IMR-90 (cell line): ENCODE measurements around the gene MGLL. TPM values are rescaled to one million over a fixed set of nuclear protein-coding genes. Genes with fewer than 3 reads are reported as not detected.

Experiments
- ATAC-seq: fragments of 200-7000 bp; cut with Tn5 transposase; 2 replicates; pipeline ENCODE4 v1.9.1; 2020; ENCODE audit warnings: low read depth, mild to moderate bottlenecking, moderate library complexity
- BruUV-seq: library from RNA; stranded (reverse); fragments of 400-500 nt; replicated peaks from 2 replicates; lab custom pipeline; 2021; lab: Mats Ljungman, UMichigan
- CTCF ChIA-PET: fragments of 300-600 bp; formaldehyde crosslinking; extraction: SDS; loops from one replicate; lab custom pipeline; 2021; ENCODE audit warnings: antibody characterized with exemption; lab: Yijun Ruan, JAX
- POLR2A ChIA-PET: fragments of 300-600 bp; sonication (Branson Sonifier 250); formaldehyde crosslinking; loops from one replicate; lab custom pipeline; 2022; ENCODE audit warnings: antibody characterized with exemption; ENCODE audit not compliant: unreplicated experiment; lab: Charles Lee
- DNase-seq: peaks from one replicate; pipeline ENCODE4 v3.0.0; 2013
- H2AFZ ChIP-seq: replicated peaks from 2 replicates; pipeline ENCODE3; 2013; ENCODE audit warnings: low read length, mild to moderate bottlenecking; ENCODE audit not compliant: poor library complexity
- H2AK5ac ChIP-seq: 2 replicates; pipeline ENCODE4 v1.6.1; 2013; ENCODE audit warnings: low read depth, low read length, inconsistent platforms
- H2AK9ac ChIP-seq: replicated peaks from 2 replicates; pipeline ENCODE3; 2013; ENCODE audit warnings: mild to moderate bottlenecking, low read depth, low read length, moderate library complexity; ENCODE audit not compliant: poor library complexity
- H2BK120ac ChIP-seq: 2 replicates; pipeline ENCODE4 v1.6.1; 2013; ENCODE audit warnings: low read depth, low read length, inconsistent platforms
- H2BK15ac ChIP-seq: 3 replicates; pipeline ENCODE4 v1.6.1; 2013; ENCODE audit warnings: low read depth, low read length, inconsistent platforms
- H2BK20ac ChIP-seq: 2 replicates; pipeline ENCODE4 v1.6.1; 2013; ENCODE audit warnings: low read depth, mild to moderate bottlenecking, inconsistent platforms, low read length, moderate library complexity
- H2BK5ac ChIP-seq: 2 replicates; pipeline ENCODE4 v1.6.1; 2013; ENCODE audit warnings: mild to moderate bottlenecking, low read depth, low read length, inconsistent platforms; ENCODE audit not compliant: poor library complexity, severe bottlenecking
- H3K14ac ChIP-seq: replicated peaks from 2 replicates; pipeline ENCODE4 v1.6.1; 2013; ENCODE audit warnings: low read depth, low read length, inconsistent platforms
- H3K18ac ChIP-seq: 2 replicates; pipeline ENCODE4 v1.6.1; 2013; ENCODE audit warnings: low read depth, low read length, control low read depth
- H3K23ac ChIP-seq: 2 replicates; pipeline ENCODE4 v1.6.1; 2013; ENCODE audit warnings: low read depth, low read length, inconsistent platforms
- H3K27ac ChIP-seq: 2 replicates; pipeline ENCODE4 v1.5.1; 2013; ENCODE audit warnings: mild to moderate bottlenecking, control low read depth, low read length; ENCODE audit not compliant: insufficient read depth
- H3K27me3 ChIP-seq: 2 replicates; pipeline ENCODE4 v1.6.1; 2013; ENCODE audit warnings: low read length; ENCODE audit not compliant: control insufficient read depth, insufficient read depth
- H3K36me3 ChIP-seq: 2 replicates; pipeline ENCODE4 v1.6.1; 2013; ENCODE audit warnings: low read length, mixed read lengths; ENCODE audit not compliant: control insufficient read depth, insufficient read depth
- H3K4ac ChIP-seq: 2 replicates; pipeline ENCODE4 v1.6.1; 2013; ENCODE audit warnings: low read depth, low read length, inconsistent platforms
- H3K4me1 ChIP-seq: 2 replicates; pipeline ENCODE4 v1.6.1; 2013; ENCODE audit warnings: low read length, mixed read lengths; ENCODE audit not compliant: control insufficient read depth, insufficient read depth
- H3K4me2 ChIP-seq: 2 replicates; pipeline ENCODE4 v1.6.1; 2013; ENCODE audit warnings: low read depth, mild to moderate bottlenecking, control low read depth, low read length, moderate library complexity
- H3K4me3 ChIP-seq: 2 replicates; pipeline ENCODE4 v1.5.1; 2013; ENCODE audit warnings: low read depth, mild to moderate bottlenecking, control low read depth, low read length, moderate library complexity; ENCODE audit not compliant: insufficient read depth
- H3K56ac ChIP-seq: 2 replicates; pipeline ENCODE4 v1.6.1; 2013; ENCODE audit warnings: low read length, inconsistent platforms; ENCODE audit not compliant: insufficient read depth; ENCODE audit errors: extremely low read depth
- H3K79me1 ChIP-seq, 2 experiments: 2 replicates each; pipeline ENCODE4 v1.6.1; 2013; ENCODE audit warnings: low read length in 2 of 2, inconsistent platforms in 1 of 2, low read depth in 1 of 2
- H3K9ac ChIP-seq: 2 replicates; pipeline ENCODE4 v1.6.1; 2013; ENCODE audit warnings: low read depth, low read length, control low read depth
- H3K9me1 ChIP-seq: 2 replicates; pipeline ENCODE4 v1.6.1; 2013; ENCODE audit warnings: low read length, inconsistent platforms; ENCODE audit not compliant: insufficient read depth
- H3K9me3 ChIP-seq: 2 replicates; pipeline ENCODE4 v1.6.1; 2013; ENCODE audit warnings: low read length; ENCODE audit not compliant: control insufficient read depth, insufficient read depth
- H4K20me1 ChIP-seq: 2 replicates; pipeline ENCODE4 v1.6.1; 2013; ENCODE audit warnings: low read length, inconsistent platforms; ENCODE audit not compliant: insufficient read depth
- H4K5ac ChIP-seq: 2 replicates; pipeline ENCODE4 v1.6.1; 2013; ENCODE audit warnings: mild to moderate bottlenecking, low read depth, low read length, control low read depth
- H4K8ac ChIP-seq, 2 experiments: 2 replicates each; pipeline ENCODE4 v1.6.1; 2013; ENCODE audit warnings: low read depth in 2 of 2, low read length in 2 of 2, control low read depth in 1 of 2, inconsistent platforms in 1 of 2
- H4K91ac ChIP-seq: 2 replicates; pipeline ENCODE4 v1.6.1; 2013; ENCODE audit warnings: low read depth, low read length, inconsistent platforms; ENCODE audit not compliant: insufficient read depth
- CEBPB ChIP-seq: IDR thresholded peaks from 2 replicates; pipeline ENCODE4 v1.6.1; 2012; ENCODE audit warnings: low read depth, low read length, improper control_type of control experiment
- CHD1 ChIP-seq: IDR thresholded peaks from 2 replicates; pipeline ENCODE4 v1.6.1; 2012; ENCODE audit warnings: low read depth, low read length, improper control_type of control experiment
- FOS ChIP-seq: fragments of 150-350 bp; IDR thresholded peaks from 2 replicates; pipeline ENCODE4 v1.6.1; 2016; ENCODE audit warnings: low read depth, low read length
- MAFK ChIP-seq: IDR thresholded peaks from 2 replicates; pipeline ENCODE4 v1.6.1; 2012; ENCODE audit warnings: low read depth, low read length, improper control_type of control experiment
- MAZ ChIP-seq: IDR thresholded peaks from 2 replicates; pipeline ENCODE4 v1.6.1; 2012; ENCODE audit warnings: low read depth, mild to moderate bottlenecking, low read length, improper control_type of control experiment, moderate library complexity, borderline replicate concordance
- NFE2L2 ChIP-seq: fragments of 150-350 bp; IDR thresholded peaks from 2 replicates; pipeline ENCODE4 v1.6.1; 2016; ENCODE audit warnings: low read depth, mild to moderate bottlenecking, low read length
- POLR2A ChIP-seq: IDR thresholded peaks from 2 replicates; pipeline ENCODE4 v1.6.1; 2012; ENCODE audit warnings: mild to moderate bottlenecking, low read depth, low read length
- RCOR1 ChIP-seq: IDR thresholded peaks from 2 replicates; pipeline ENCODE4 v1.6.1; 2012; ENCODE audit warnings: mild to moderate bottlenecking, low read length, improper control_type of control experiment; ENCODE audit not compliant: insufficient replicate concordance
- SMC3 ChIP-seq: fragments of 150-350 bp; IDR thresholded peaks from 2 replicates; pipeline ENCODE4 v1.6.1; 2016; ENCODE audit warnings: low read depth, mild to moderate bottlenecking, antibody characterized with exemption, low read length, moderate library complexity
- WGBS, 2 experiments: methylation state at CpG; one replicate each; pipeline versions ENCODE4 v1.1.5 to v1.1.7; 2013; ENCODE audit warnings: missing lambda C conversion rate in 2 of 2; ENCODE audit not compliant: insufficient read length in 1 of 2; ENCODE audit errors: extremely low coverage in 2 of 2; 5-methylcytosine and 5-hydroxymethylcytosine counted together
- dilution Hi-C: fragments of 300-500 bp; cut with HindIII; formaldehyde crosslinking; loops from one replicate; pipeline ENCODE4 v1.14.3; 2018; ENCODE audit warnings: low sequenced_read_pairs; ENCODE audit not compliant: unreplicated experiment
- in situ Hi-C: fragments of 300-500 bp; cut with MboI; formaldehyde crosslinking; loops from 3 replicates; pipeline ENCODE4 v1.14.3; 2019; ENCODE audit warnings: low sequenced_read_pairs, inconsistent platforms, mixed read lengths
- intact Hi-C: fragments of 100-400 bp; cut with micrococcal nuclease; formaldehyde crosslinking; loops from 2 replicates; pipeline ENCODE4 v1.10.0; 2022
- polyA plus RNA-seq, 3 experiments: library from polyadenylated mRNA; depleted of rRNA; stranded (reverse); fragments of >200 nt; gene quantifications; 2 replicates each; pipeline ENCODE4 v1.2.3, GENCODE V29; 2012; ENCODE audit warnings: low replicate concordance in 1 of 3
- total RNA-seq: library from RNA; depleted of rRNA; stranded (reverse); fragments of >200 nt; gene quantifications from 2 replicates; pipeline ENCODE4 v1.2.3, GENCODE V29; 2012
- TF ChIP-seq, protein P1 (sequence below): conservative IDR thresholded peaks from 2 replicates; pipeline ENCODE4 v1.5.1; 2012; ENCODE audit warnings: mild to moderate bottlenecking, low read depth, low read length, improper control_type of control experiment
- TF ChIP-seq, protein P2 (sequence below): fragments of 150-350 bp; IDR thresholded peaks from 2 replicates; pipeline ENCODE4 v1.6.1; 2016; ENCODE audit warnings: low read depth, mild to moderate bottlenecking, low read length, moderate library complexity, borderline replicate concordance
- TF ChIP-seq, protein P3 (sequence below): fragments of 150-350 bp; IDR thresholded peaks from 2 replicates; pipeline ENCODE4 v1.6.1; 2017; ENCODE audit warnings: mild to moderate bottlenecking, antibody characterized with exemption, low read length, low read depth

Gene MGLL
- total and polyA plus RNA-seq, 2 of the 4 experiments (the other 2 are of a cell fraction) = 23.7 to 60.6 TPM

DNA sequence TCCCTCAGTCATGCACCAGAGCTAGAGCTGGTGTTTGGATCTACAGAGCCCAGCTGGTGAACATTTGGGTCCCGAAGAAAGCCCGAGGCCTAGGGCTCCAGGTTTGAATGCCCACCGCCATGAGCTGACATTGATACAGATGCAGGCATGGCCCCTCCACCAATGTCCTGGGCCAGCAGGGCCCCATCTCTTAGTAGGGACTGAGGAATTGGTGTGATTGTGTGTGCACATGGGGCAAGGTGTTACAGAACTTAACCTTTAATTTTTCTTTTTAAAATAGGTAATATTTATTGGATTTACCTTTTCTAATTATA is 182.3 kb downstream of the MGLL start:
- Histone ChIP-seq H2BK20ac (no peak overlapping the region), H2AK5ac (no peak overlapping the region), H3K36me3 (no peaks in the 10 kb centered on the region), H3K9me1 (no peaks in the 10 kb centered on the region), H2BK5ac (no peak overlapping the region), H2AFZ (no peak overlapping the region), H3K14ac (no peak overlapping the region), H4K5ac (no peak overlapping the region), H3K18ac (no peak overlapping the region), H3K4me1 (peaks cover 2% of the 10 kb centered on the region; the same call in 1 of the 2 replicates), H4K91ac (no peak overlapping the region), H3K79me1 (no peaks in the 10 kb centered on the region), H3K9ac (no peak overlapping the region), H4K20me1 (no peaks in the 10 kb centered on the region), H4K8ac (no peak overlapping the region), H3K4me2 (no peak overlapping the region), H2BK15ac (no peak overlapping the region), H3K56ac (no peak overlapping the region), H3K27me3 (peaks cover 13% of the 10 kb centered on the region), H3K4me3 (no peak overlapping the region), H2AK9ac (no peak overlapping the region), H3K9me3 (no peaks in the 10 kb centered on the region), H3K4ac (no peak overlapping the region), H3K27ac (no peak overlapping the region), H3K23ac (no peak overlapping the region), H2BK120ac (no peak overlapping the region)
- no TSS peak for BruUV-seq
- DNase-seq (no peak), ATAC-seq (no peak)
- dilution Hi-C loops = no loop called here
- WGBS, 2 experiments = no CpG with 5 or more reads among the region's 3 CpGs
- in situ Hi-C loops = no loop called here
- no peak for TF ChIP-seq CEBPB
- TF ChIP-seq CHD1 = no peak
- TF ChIP-seq POLR2A = no peak
- TF ChIP-seq RCOR1 = no peak
- TF ChIP-seq SMC3 = no peak
- TF ChIP-seq MAFK = no peak
- TF ChIP-seq, protein P1, sequence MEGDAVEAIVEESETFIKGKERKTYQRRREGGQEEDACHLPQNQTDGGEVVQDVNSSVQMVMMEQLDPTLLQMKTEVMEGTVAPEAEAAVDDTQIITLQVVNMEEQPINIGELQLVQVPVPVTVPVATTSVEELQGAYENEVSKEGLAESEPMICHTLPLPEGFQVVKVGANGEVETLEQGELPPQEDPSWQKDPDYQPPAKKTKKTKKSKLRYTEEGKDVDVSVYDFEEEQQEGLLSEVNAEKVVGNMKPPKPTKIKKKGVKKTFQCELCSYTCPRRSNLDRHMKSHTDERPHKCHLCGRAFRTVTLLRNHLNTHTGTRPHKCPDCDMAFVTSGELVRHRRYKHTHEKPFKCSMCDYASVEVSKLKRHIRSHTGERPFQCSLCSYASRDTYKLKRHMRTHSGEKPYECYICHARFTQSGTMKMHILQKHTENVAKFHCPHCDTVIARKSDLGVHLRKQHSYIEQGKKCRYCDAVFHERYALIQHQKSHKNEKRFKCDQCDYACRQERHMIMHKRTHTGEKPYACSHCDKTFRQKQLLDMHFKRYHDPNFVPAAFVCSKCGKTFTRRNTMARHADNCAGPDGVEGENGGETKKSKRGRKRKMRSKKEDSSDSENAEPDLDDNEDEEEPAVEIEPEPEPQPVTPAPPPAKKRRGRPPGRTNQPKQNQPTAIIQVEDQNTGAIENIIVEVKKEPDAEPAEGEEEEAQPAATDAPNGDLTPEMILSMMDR = no peak
- TF ChIP-seq FOS = no peak
- no peak for TF ChIP-seq MAZ
- TF ChIP-seq, protein P2, sequence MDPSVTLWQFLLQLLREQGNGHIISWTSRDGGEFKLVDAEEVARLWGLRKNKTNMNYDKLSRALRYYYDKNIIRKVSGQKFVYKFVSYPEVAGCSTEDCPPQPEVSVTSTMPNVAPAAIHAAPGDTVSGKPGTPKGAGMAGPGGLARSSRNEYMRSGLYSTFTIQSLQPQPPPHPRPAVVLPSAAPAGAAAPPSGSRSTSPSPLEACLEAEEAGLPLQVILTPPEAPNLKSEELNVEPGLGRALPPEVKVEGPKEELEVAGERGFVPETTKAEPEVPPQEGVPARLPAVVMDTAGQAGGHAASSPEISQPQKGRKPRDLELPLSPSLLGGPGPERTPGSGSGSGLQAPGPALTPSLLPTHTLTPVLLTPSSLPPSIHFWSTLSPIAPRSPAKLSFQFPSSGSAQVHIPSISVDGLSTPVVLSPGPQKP = no peak
- TF ChIP-seq NFE2L2 = no peak
- TF ChIP-seq, protein P3, sequence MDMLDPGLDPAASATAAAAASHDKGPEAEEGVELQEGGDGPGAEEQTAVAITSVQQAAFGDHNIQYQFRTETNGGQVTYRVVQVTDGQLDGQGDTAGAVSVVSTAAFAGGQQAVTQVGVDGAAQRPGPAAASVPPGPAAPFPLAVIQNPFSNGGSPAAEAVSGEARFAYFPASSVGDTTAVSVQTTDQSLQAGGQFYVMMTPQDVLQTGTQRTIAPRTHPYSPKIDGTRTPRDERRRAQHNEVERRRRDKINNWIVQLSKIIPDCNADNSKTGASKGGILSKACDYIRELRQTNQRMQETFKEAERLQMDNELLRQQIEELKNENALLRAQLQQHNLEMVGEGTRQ = no peak
- ChIA-PET CTCF (interaction anchor here (1.0 kb wide), 1 partner anchor 12 kb away, joined by 3 read pairs; no protein-coding TSS in a partner anchor), POLR2A (no interaction called here)
- intact Hi-C loops = no loop called here
